Measurements from ENCODE around the gene DUSP22. TPM values are rescaled to one million over a fixed set of nuclear protein-coding genes. Genes with fewer than 3 reads are reported as not detected.

Gene DUSP22
- total and polyA plus RNA-seq, 2 of the 8 experiments (the other 6 are each of a cell fraction or from before 2014, with no cell fraction given) = 15.5 to 32.4 TPM

- Histone ChIP-seq H4K20me1 (replicated peaks in 1 of 2; ENCODE audit: control insufficient read depth in 1 of 2, insufficient read depth in 2 of 2, low read length in 2 of 2) (no peaks in the 10 kb centered on the region), H3K23me2 (ENCODE audit: low read depth, low read length) (no peaks in the 10 kb centered on the region), H2AFZ (ENCODE audit: low read length) (no peak overlapping the region), H2AK5ac (ENCODE audit: low read depth, low read length) (no peak overlapping the region), H2BK120ac (replicated peaks; ENCODE audit: low read depth, low read length) (no peak overlapping the region), H3K27me3 (replicated peaks in 1 of 4; ENCODE audit: control insufficient read depth in 3 of 4, extremely low read depth in 1 of 4, insufficient read depth in 3 of 4, low read length in 3 of 4) (no peaks in the 10 kb centered on the region), H3K79me1 (ENCODE audit: low read depth, low read length) (no peaks in the 10 kb centered on the region), H3K36me3 (ENCODE audit: control insufficient read depth in 2 of 4, insufficient read depth in 4 of 4, low read length in 3 of 4) (no peaks in the 10 kb centered on the region), H3K4me2 (ENCODE audit: insufficient read depth in 1 of 2, low read depth in 2 of 2, low read length in 2 of 2) (no peak overlapping the region), H3K27ac (ENCODE audit: low read depth, low read length) (no peak overlapping the region), H3K23ac (ENCODE audit: insufficient read length) (no peak overlapping the region), H3K4ac (replicated peaks; ENCODE audit: insufficient read length, low read depth, low read length) (no peak overlapping the region), H2BK15ac (ENCODE audit: low read length) (no peak overlapping the region), H4K8ac (ENCODE audit: extremely low read depth, insufficient read depth, low read length) (no peak overlapping the region), H3K9ac (replicated peaks in 1 of 4; ENCODE audit: extremely low read depth in 1 of 4, low read depth in 3 of 4, low read length in 3 of 4) (no peak overlapping the region), H3K4me1 (replicated peaks in 1 of 4; ENCODE audit: control insufficient read depth in 3 of 4, insufficient read depth in 4 of 4, low read length in 3 of 4) (no peaks in the 10 kb centered on the region), H4K91ac (replicated peaks; ENCODE audit: insufficient read length, low read length) (no peak overlapping the region), H2BK12ac (ENCODE audit: low read depth, low read length) (no peak overlapping the region), H3K79me2 (ENCODE audit: control insufficient read depth in 1 of 2, insufficient read depth in 2 of 2, low read length in 2 of 2) (no peaks in the 10 kb centered on the region), H3K56ac (replicated peaks; ENCODE audit: insufficient read length, low read depth, low read length) (no peak overlapping the region), H2BK20ac (ENCODE audit: low read length) (no peak overlapping the region), H3K14ac (ENCODE audit: insufficient read length) (no peak overlapping the region), H3K9me3 (ENCODE audit: insufficient read depth in 2 of 2, low read depth in 1 of 2, low read length in 1 of 2) (peaks cover 21 to 24% of the 10 kb centered on the region in 2 experiments; a peak in 3 of 4 replicates), H2BK5ac (ENCODE audit: low read depth, low read length) (no peak overlapping the region), H3K18ac (ENCODE audit: extremely low read depth, low read length) (no peak overlapping the region), H3K4me3 (ENCODE audit: extremely low read depth in 1 of 4, insufficient read depth in 2 of 4, low read depth in 3 of 4, low read length in 4 of 4) (no peak overlapping the region), H4K5ac (ENCODE audit: insufficient read length, low read depth, low read length) (no peak overlapping the region)
- ChIA-PET CTCF (ENCODE audit: partially characterized antibody) (no interaction called here), POLR2A (ENCODE audit: partially characterized antibody) (no interaction called here)
- no peak for FAIRE-seq
- DNase-seq (ENCODE audit: low read depth in 1 of 2, low spot score in 2 of 2) = no peak
- 91% methylated on average over 5 of the region's 5 CpGs; no CpG with 5 or more reads in 1 of the 2 experiments for WGBS, 2 experiments (ENCODE audit: extremely low coverage in 1 of 2, insufficient coverage in 1 of 2, insufficient read length in 1 of 2, insufficient replicate concordance in 2 of 2, low coverage in 1 of 2, low lambda C conversion rate in 2 of 2, missing lambda C conversion rate in 1 of 2)
- no peak for TF ChIP-seq POU5F1 (IDR thresholded peaks at IDR 0.05; ENCODE audit: low read depth, low read length)
- no peak for TF ChIP-seq NANOG (IDR thresholded peaks at IDR 0.05; ENCODE audit: insufficient read depth, low read depth, low read length, poor library complexity, severe bottlenecking)
- TF ChIP-seq CBX8 (IDR thresholded peaks at IDR 0.05; ENCODE audit: borderline replicate concordance, low read depth, low read length) = no peak
- TF ChIP-seq E2F6 (IDR thresholded peaks at IDR 0.05) = no peak
- TF ChIP-seq TEAD4 (IDR thresholded peaks at IDR 0.05; ENCODE audit: low read depth, low read length) = no peak
- TF ChIP-seq ZNF274 (IDR thresholded peaks at IDR 0.05; ENCODE audit: borderline replicate concordance, extremely low read depth, low read length) = no peak
Measured at GRCh38 chr6:268394-268935, 23.8 kb upstream of the DUSP22 start.
